HepG2 (cell line): ENCODE data around the gene GPR89B.
"Not testable (repeated sequence)": the region's sequence is repeated elsewhere in the genome, so short reads cannot be mapped to it uniquely, and the experiment has no call there.

Experiments used
- DBP ChIP-seq: sonication (generic); formaldehyde crosslinking; IDR thresholded peaks from 2 replicates; pipeline ENCODE4 v1.4.0; 2020; ENCODE audit warnings: missing genetic modification reagents; ENCODE audit errors: not compliant biosample characterization
- EHMT2 ChIP-seq: fragments of 200-600 bp; sonication (generic); IDR thresholded peaks from 2 replicates; pipeline ENCODE4 v1.7.0; 2017; ENCODE audit warnings: antibody characterized with exemption, low read depth, low read length, borderline replicate concordance
- IRF2 ChIP-seq: IDR thresholded peaks from 2 replicates; pipeline ENCODE4 v1.6.1; 2018; ENCODE audit warnings: missing genetic modification reagents, missing compliant biosample characterization
- MTA3 ChIP-seq: sonication (generic); formaldehyde crosslinking; IDR thresholded peaks from 2 replicates; pipeline ENCODE4 v1.4.0; 2020; ENCODE audit warnings: missing genetic modification reagents
- POLR2AphosphoS5 ChIP-seq: IDR thresholded peaks from 2 replicates; pipeline ENCODE4 v1.6.1; 2012; ENCODE audit warnings: low read depth, low read length
- POLR2G ChIP-seq: fragments of 200-400 bp; formaldehyde crosslinking; IDR thresholded peaks from 2 replicates; pipeline ENCODE4 v1.6.1; 2018; ENCODE audit warnings: mild to moderate bottlenecking, low read depth, low read length, moderate library complexity
- ZFP91 ChIP-seq: sonication (generic); formaldehyde crosslinking; IDR thresholded peaks from 2 replicates; pipeline ENCODE4 v1.9.0; 2022; ENCODE audit warnings: missing genetic modification reagents, mild to moderate bottlenecking, borderline replicate concordance
- ZNF160 ChIP-seq: sonication (generic); formaldehyde crosslinking; IDR thresholded peaks from 2 replicates; pipeline ENCODE4 v1.8.0; 2022; ENCODE audit warnings: mild to moderate bottlenecking, inconsistent platforms, missing genetic modification reagents
- ZNF609 ChIP-seq: sonication (generic); formaldehyde crosslinking; IDR thresholded peaks from 2 replicates; pipeline ENCODE4 v1.4.0; 2020; ENCODE audit warnings: mild to moderate bottlenecking, missing genetic modification reagents, borderline replicate concordance
- TF ChIP-seq, protein P1 (sequence below): sonication (generic); formaldehyde crosslinking; IDR thresholded peaks from 2 replicates; pipeline ENCODE4 v1.4.0; 2020; ENCODE audit warnings: missing genetic modification reagents

GRCh38 chr1:147996088-147996487 lies 67.9 kb downstream of the GPR89B start:
- TF ChIP-seq IRF2 (CRISPR knock-in tag); ZNF609 (CRISPR knock-in tag); ZNF160 (CRISPR knock-in tag); EHMT2; ZFP91 (CRISPR knock-in tag); POLR2AphosphoS5; MTA3 (CRISPR knock-in tag); DBP; POLR2G: not testable (repeated sequence)
- TF ChIP-seq, protein P1, sequence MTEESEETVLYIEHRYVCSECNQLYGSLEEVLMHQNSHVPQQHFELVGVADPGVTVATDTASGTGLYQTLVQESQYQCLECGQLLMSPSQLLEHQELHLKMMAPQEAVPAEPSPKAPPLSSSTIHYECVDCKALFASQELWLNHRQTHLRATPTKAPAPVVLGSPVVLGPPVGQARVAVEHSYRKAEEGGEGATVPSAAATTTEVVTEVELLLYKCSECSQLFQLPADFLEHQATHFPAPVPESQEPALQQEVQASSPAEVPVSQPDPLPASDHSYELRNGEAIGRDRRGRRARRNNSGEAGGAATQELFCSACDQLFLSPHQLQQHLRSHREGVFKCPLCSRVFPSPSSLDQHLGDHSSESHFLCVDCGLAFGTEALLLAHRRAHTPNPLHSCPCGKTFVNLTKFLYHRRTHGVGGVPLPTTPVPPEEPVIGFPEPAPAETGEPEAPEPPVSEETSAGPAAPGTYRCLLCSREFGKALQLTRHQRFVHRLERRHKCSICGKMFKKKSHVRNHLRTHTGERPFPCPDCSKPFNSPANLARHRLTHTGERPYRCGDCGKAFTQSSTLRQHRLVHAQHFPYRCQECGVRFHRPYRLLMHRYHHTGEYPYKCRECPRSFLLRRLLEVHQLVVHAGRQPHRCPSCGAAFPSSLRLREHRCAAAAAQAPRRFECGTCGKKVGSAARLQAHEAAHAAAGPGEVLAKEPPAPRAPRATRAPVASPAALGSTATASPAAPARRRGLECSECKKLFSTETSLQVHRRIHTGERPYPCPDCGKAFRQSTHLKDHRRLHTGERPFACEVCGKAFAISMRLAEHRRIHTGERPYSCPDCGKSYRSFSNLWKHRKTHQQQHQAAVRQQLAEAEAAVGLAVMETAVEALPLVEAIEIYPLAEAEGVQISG (CRISPR knock-in tag), result not testable (repeated sequence)
